Endodermal cell (in vitro differentiated cells): Measurements from ENCODE around the gene KCNK1. TPM values are rescaled to one million over a fixed set of nuclear protein-coding genes. Genes with fewer than 3 reads are reported as not detected.

Source experiments
- DNase-seq: peaks from one replicate; pipeline ENCODE4 v3.0.0-alpha.2; 2017
- H3K27ac ChIP-seq: 2 replicates; pipeline ENCODE4 v1.5.1; 2013; ENCODE audit warnings: mild to moderate bottlenecking, low read depth, low read length, moderate library complexity
- H3K27me3 ChIP-seq: 2 replicates; pipeline ENCODE4 v1.6.1; 2013; ENCODE audit warnings: mild to moderate bottlenecking, low read length, moderate library complexity; ENCODE audit not compliant: insufficient read depth, control insufficient read depth, poor library complexity, severe bottlenecking
- H3K36me3 ChIP-seq: 2 replicates; pipeline ENCODE4 v1.7.0; 2013; ENCODE audit warnings: mild to moderate bottlenecking, low read length, moderate library complexity; ENCODE audit not compliant: control insufficient read depth, insufficient read depth
- H3K4me1 ChIP-seq: one replicate; pipeline ENCODE4 v1.7.0; 2013; ENCODE audit warnings: low read length; ENCODE audit not compliant: control insufficient read depth, insufficient read depth
- H3K4me3 ChIP-seq: 2 replicates; pipeline ENCODE4 v1.5.1; 2013; ENCODE audit warnings: mild to moderate bottlenecking, low read length, moderate library complexity
- H3K9ac ChIP-seq: 2 replicates; pipeline ENCODE4 v1.6.1; 2013; ENCODE audit warnings: mild to moderate bottlenecking, low read length, moderate library complexity; ENCODE audit not compliant: poor library complexity, severe bottlenecking; ENCODE audit errors: extremely low read depth
- H3K9me3 ChIP-seq: 2 replicates; pipeline ENCODE4 v1.6.1; 2013; ENCODE audit warnings: mild to moderate bottlenecking, low read length, moderate library complexity; ENCODE audit not compliant: control insufficient read depth
- H3K27ac Mint-ChIP-seq: 2 replicates; pipeline ENCODE4 v1.8.0; 2020; ENCODE audit warnings: mixed read lengths
- H3K27me3 Mint-ChIP-seq: 2 replicates; pipeline ENCODE4 v1.8.0; 2021; ENCODE audit warnings: mild to moderate bottlenecking, mixed read lengths; ENCODE audit not compliant: insufficient read depth
- H3K36me3 Mint-ChIP-seq: 2 replicates; pipeline ENCODE4 v1.8.0; 2020; ENCODE audit warnings: low read depth, mixed read lengths
- H3K4me1 Mint-ChIP-seq: 2 replicates; pipeline ENCODE4 v1.8.0; 2020; ENCODE audit warnings: mixed read lengths
- H3K4me3 Mint-ChIP-seq: 2 replicates; pipeline ENCODE4 v1.8.0; 2020; ENCODE audit warnings: mild to moderate bottlenecking, moderate library complexity, mixed read lengths
- H3K9me3 Mint-ChIP-seq: 2 replicates; pipeline ENCODE4 v1.8.0; 2020; ENCODE audit warnings: mild to moderate bottlenecking, mixed read lengths
- WGBS, 2 experiments: methylation state at CpG; one replicate each; pipeline versions ENCODE4 v1.1.5 to v1.1.7; 2013; ENCODE audit warnings: missing lambda C conversion rate in 2 of 2, mixed read lengths in 1 of 2; ENCODE audit not compliant: insufficient coverage in 1 of 2, insufficient read length in 1 of 2; 5-methylcytosine and 5-hydroxymethylcytosine counted together
- total RNA-seq, 2 donors: library from RNA; stranded (reverse); fragmentation: NEBNext Ultra II Directional in 1 of 2; extraction: Animal tissue kit (Norgen Biotek cat#: 25700) in 1 of 2; gene quantifications; 2 replicates in 1 of 2; 3 replicates in 1 of 2; pipeline ENCODE4 v1.2.1, GENCODE V29; 2021
- TF ChIP-seq, protein P1 (sequence below): fragments of 200-600 bp; sonication (generic); conservative IDR thresholded peaks from 2 replicates; pipeline ENCODE4 v1.5.0; 2021; ENCODE audit warnings: antibody characterized with exemption, mild to moderate bottlenecking

The KCNK1 gene
- total RNA-seq, 2 donors from 2014 or later = 50.1 to 55.7 TPM

DNA sequence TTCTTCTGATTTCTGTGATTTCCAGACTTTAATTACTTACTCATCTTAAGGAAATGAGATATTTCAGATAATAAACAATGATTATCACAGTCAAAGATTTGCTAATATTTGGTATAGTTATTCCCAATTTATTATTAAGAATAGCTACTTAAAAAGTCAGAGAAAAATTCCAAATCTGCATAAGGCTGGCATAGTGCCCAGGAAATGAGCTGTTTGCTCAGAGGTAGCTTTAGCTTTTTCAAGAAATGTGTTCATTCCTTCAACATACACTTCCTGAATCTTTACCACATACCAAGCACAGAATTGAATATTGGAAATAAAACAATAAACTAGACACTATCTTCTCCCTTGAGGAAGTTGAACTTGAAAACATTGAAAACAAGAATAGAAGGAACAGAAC is 44.3 kb upstream of the KCNK1 start:
- H3K27ac ChIP-seq = no peak overlapping the region
- peaks cover 3% of the 10 kb centered on the region for H3K27me3 Mint-ChIP-seq
- H3K27me3 ChIP-seq = no peaks in the 10 kb centered on the region
- no peaks in the 10 kb centered on the region for H3K36me3 ChIP-seq
- H3K9ac ChIP-seq = no peak overlapping the region
- H3K4me1 Mint-ChIP-seq = no peaks in the 10 kb centered on the region
- no peaks in the 10 kb centered on the region for H3K4me1 ChIP-seq
- peaks cover 13% of the 10 kb centered on the region for H3K9me3 ChIP-seq
- DNase-seq = no peak
- no peak overlapping the region for H3K4me3 ChIP-seq
- H3K9me3 Mint-ChIP-seq = peaks cover 6% of the 10 kb centered on the region
- no peak overlapping the region for H3K4me3 Mint-ChIP-seq
- no peaks in the 10 kb centered on the region for H3K36me3 Mint-ChIP-seq
- TF ChIP-seq, protein P1, sequence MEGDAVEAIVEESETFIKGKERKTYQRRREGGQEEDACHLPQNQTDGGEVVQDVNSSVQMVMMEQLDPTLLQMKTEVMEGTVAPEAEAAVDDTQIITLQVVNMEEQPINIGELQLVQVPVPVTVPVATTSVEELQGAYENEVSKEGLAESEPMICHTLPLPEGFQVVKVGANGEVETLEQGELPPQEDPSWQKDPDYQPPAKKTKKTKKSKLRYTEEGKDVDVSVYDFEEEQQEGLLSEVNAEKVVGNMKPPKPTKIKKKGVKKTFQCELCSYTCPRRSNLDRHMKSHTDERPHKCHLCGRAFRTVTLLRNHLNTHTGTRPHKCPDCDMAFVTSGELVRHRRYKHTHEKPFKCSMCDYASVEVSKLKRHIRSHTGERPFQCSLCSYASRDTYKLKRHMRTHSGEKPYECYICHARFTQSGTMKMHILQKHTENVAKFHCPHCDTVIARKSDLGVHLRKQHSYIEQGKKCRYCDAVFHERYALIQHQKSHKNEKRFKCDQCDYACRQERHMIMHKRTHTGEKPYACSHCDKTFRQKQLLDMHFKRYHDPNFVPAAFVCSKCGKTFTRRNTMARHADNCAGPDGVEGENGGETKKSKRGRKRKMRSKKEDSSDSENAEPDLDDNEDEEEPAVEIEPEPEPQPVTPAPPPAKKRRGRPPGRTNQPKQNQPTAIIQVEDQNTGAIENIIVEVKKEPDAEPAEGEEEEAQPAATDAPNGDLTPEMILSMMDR = no peak
- H3K27ac Mint-ChIP-seq = no peak overlapping the region

DNA sequence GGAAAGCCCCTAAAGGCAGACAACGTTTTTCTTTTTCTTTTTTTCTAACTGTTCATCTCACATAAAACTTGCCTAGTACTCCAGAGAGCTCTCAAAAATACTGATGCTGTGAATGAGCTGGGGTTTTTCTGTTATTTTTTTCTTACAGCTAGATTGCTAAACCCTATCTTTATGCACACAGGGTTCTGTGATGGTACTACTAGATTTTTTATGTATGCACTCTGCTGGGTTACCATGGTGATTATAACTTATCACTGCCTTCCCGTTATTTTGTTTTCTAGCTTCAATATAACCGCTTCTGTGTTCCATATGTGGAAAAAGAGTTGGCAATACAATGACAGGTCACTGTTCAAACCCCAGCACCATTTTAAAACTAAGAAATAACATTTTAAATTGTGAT is 43.7 kb upstream of the KCNK1 start:
- Histone ChIP-seq H3K27me3 (no peaks in the 10 kb centered on the region), H3K9ac (no peak overlapping the region), H3K36me3 (no peaks in the 10 kb centered on the region), H3K4me1 (no peaks in the 10 kb centered on the region), H3K9me3 (peaks cover 11% of the 10 kb centered on the region), H3K4me3 (no peak overlapping the region), H3K27ac (no peak overlapping the region)
- no peak for DNase-seq
- Mint-ChIP-seq H3K27ac (no peak overlapping the region), H3K4me1 (no peaks in the 10 kb centered on the region), H3K27me3 (peaks cover 4% of the 10 kb centered on the region), H3K4me3 (no peak overlapping the region), H3K9me3 (peaks cover 7% of the 10 kb centered on the region), H3K36me3 (no peaks in the 10 kb centered on the region)
- 87 to 100% methylated on average over 1 to 3 of the region's 3 CpGs for WGBS, 2 experiments
- TF ChIP-seq, protein P1 = no peak

DNA sequence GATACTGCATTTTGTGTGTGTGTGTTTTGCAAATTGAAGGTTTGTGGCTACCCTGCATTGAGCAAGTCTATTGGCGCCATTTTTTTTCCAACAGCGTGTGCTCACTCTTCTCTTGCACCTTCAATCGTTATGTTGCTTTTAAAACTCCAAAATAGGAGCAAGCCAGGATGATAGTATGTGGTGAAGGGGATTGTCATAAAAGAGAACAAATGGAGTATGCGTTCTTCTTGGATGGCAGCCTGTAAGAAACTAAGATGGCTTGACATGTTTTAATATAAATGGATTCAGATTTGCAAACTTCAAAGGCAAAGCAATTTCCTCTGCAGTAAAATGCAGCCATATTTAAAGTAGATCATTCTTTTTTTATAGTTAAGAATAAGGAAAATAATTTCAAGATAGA is 43.2 kb upstream of the KCNK1 start:
- peaks cover 2% of the 10 kb centered on the region for H3K9me3 Mint-ChIP-seq
- no peak overlapping the region for H3K27ac Mint-ChIP-seq
- no peaks in the 10 kb centered on the region for H3K4me1 Mint-ChIP-seq
- Histone ChIP-seq H3K9ac (no peak overlapping the region), H3K9me3 (peaks cover 6% of the 10 kb centered on the region), H3K27me3 (no peaks in the 10 kb centered on the region), H3K36me3 (no peaks in the 10 kb centered on the region), H3K4me3 (no peak overlapping the region), H3K4me1 (no peaks in the 10 kb centered on the region), H3K27ac (no peak overlapping the region)
- H3K4me3 Mint-ChIP-seq = no peak overlapping the region
- no peak for DNase-seq
- TF ChIP-seq, protein P1 = no peak
- 92 to 94% methylated on average over 4 of the region's 4 CpGs for WGBS, 2 experiments
- no peaks in the 10 kb centered on the region for H3K36me3 Mint-ChIP-seq
- H3K27me3 Mint-ChIP-seq = peaks cover 8% of the 10 kb centered on the region
